PFSK-1 (cell line): ENCODE measurements around the gene ORM1.

Experiments used
- POLR2AphosphoS5 ChIP-seq: IDR thresholded peaks from 2 replicates; pipeline ENCODE4 v1.6.1; 2012; ENCODE audit warnings: low read depth, mild to moderate bottlenecking, control low read depth, low read length, moderate library complexity
- SIN3A ChIP-seq: IDR thresholded peaks from 2 replicates; pipeline ENCODE4 v1.6.1; 2012; ENCODE audit warnings: mild to moderate bottlenecking, low read length, moderate library complexity, borderline replicate concordance; ENCODE audit not compliant: insufficient read depth
- TAF1 ChIP-seq: IDR thresholded peaks from 2 replicates; pipeline ENCODE4 v1.6.1; 2012; ENCODE audit warnings: low read length, control low read depth, borderline replicate concordance; ENCODE audit not compliant: insufficient read depth
- TF ChIP-seq, protein P1 (sequence below), 2 experiments: IDR thresholded peaks; 2 replicates each; pipeline versions ENCODE4 v1.6.1 to v1.8.0; 2011 to 2012; ENCODE audit warnings: low read depth in 2 of 2, low read length in 2 of 2, control low read depth in 1 of 2, inconsistent platforms in 1 of 2, mild to moderate bottlenecking in 1 of 2, moderate library complexity in 1 of 2; ENCODE audit not compliant: insufficient read depth in 1 of 2

DNA sequence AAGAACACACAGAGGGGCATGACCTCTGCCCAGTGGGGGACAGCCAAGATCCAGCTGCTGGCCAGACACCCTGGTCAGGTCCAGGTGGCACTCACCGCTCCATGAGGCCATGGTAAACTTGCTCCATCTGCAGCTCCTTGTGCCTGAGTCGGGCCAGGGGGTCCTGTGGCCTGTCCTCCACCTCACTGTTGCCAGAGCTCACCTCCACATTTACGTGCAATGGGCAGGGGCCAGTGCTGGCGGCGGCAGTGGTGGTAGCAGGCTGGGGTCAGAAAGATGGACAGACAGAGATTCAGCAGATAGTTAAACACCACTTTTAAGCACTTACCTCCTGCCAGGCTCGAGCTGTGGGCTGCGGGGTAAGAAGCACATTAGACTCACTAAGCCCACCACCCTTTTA lies 36.9 kb downstream of the ORM1 start:
- TF ChIP-seq POLR2AphosphoS5 (no peak), SIN3A (no peak), TAF1 (no peak)
- TF ChIP-seq, protein P1, sequence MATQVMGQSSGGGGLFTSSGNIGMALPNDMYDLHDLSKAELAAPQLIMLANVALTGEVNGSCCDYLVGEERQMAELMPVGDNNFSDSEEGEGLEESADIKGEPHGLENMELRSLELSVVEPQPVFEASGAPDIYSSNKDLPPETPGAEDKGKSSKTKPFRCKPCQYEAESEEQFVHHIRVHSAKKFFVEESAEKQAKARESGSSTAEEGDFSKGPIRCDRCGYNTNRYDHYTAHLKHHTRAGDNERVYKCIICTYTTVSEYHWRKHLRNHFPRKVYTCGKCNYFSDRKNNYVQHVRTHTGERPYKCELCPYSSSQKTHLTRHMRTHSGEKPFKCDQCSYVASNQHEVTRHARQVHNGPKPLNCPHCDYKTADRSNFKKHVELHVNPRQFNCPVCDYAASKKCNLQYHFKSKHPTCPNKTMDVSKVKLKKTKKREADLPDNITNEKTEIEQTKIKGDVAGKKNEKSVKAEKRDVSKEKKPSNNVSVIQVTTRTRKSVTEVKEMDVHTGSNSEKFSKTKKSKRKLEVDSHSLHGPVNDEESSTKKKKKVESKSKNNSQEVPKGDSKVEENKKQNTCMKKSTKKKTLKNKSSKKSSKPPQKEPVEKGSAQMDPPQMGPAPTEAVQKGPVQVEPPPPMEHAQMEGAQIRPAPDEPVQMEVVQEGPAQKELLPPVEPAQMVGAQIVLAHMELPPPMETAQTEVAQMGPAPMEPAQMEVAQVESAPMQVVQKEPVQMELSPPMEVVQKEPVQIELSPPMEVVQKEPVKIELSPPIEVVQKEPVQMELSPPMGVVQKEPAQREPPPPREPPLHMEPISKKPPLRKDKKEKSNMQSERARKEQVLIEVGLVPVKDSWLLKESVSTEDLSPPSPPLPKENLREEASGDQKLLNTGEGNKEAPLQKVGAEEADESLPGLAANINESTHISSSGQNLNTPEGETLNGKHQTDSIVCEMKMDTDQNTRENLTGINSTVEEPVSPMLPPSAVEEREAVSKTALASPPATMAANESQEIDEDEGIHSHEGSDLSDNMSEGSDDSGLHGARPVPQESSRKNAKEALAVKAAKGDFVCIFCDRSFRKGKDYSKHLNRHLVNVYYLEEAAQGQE (IDR thresholded peaks at IDR 0.05; ENCODE audit: insufficient read depth in 1 of 2, low read depth in 2 of 2, low read length in 2 of 2): no peak
